Subcutaneous abdominal adipose tissue (tissue), 5 donors: ENCODE results near the gene PTGIS.
"Not testable (repeated sequence)": the region's sequence is repeated elsewhere in the genome, so short reads cannot be mapped to it uniquely, and the experiment has no call there.

Source experiments
- H3K27ac ChIP-seq: one replicate; pipeline ENCODE4 v1.7.0; 2013; ENCODE audit warnings: low read depth, mild to moderate bottlenecking, inconsistent platforms, low read length, moderate library complexity
- H3K27me3 ChIP-seq, 5 donors: one replicate each; pipeline ENCODE4 v1.7.0; 2013; ENCODE audit warnings: low read length in 5 of 5, inconsistent platforms in 1 of 5; ENCODE audit not compliant: control insufficient read depth in 5 of 5, insufficient read depth in 4 of 5
- H3K36me3 ChIP-seq, 5 donors: one replicate each; pipeline ENCODE4 v1.7.0; 2013; ENCODE audit warnings: low read length in 5 of 5; ENCODE audit not compliant: control insufficient read depth in 5 of 5, insufficient read depth in 5 of 5
- H3K4me1 ChIP-seq, 5 donors: one replicate each; pipeline ENCODE4 v1.7.0; 2013; ENCODE audit warnings: low read length in 5 of 5, mild to moderate bottlenecking in 3 of 5, moderate library complexity in 1 of 5; ENCODE audit not compliant: control insufficient read depth in 5 of 5, insufficient read depth in 5 of 5
- H3K4me3 ChIP-seq, 5 donors: one replicate each; pipeline ENCODE4 v1.7.0; 2013; ENCODE audit warnings: low read length in 5 of 5, low read depth in 1 of 5
- H3K9ac ChIP-seq, 5 donors: one replicate each; pipeline ENCODE4 v1.7.0; 2013; ENCODE audit warnings: low read length in 5 of 5, mild to moderate bottlenecking in 4 of 5, moderate library complexity in 3 of 5
- H3K9me3 ChIP-seq, 5 donors: one replicate each; pipeline ENCODE4 v1.7.0; 2013; ENCODE audit warnings: low read length in 5 of 5; ENCODE audit not compliant: control insufficient read depth in 5 of 5
- donor health status: healthy.
- donor health status: healthy.
- donor health status: healthy.
- donor health status: healthy.
- donor health status: healthy.

The PTGIS gene

GRCh38 chr20:49569411-49570115 lies 1.6 kb upstream of the PTGIS start:
- no peaks in the 10 kb centered on the region for H3K36me3 ChIP-seq
- no peak overlapping the region for H3K4me3 ChIP-seq
- no peaks in the 10 kb centered on the region for H3K9me3 ChIP-seq
- peaks cover 2 to 11% (median 5%) of the 10 kb centered on the region in 5 donors for H3K4me1 ChIP-seq
- H3K27ac ChIP-seq, result no peak overlapping the region
- H3K9ac ChIP-seq, result no peak overlapping the region
- H3K27me3 ChIP-seq, result peaks cover 29 to 46% (median 36%) of the 10 kb centered on the region in 5 donors

GRCh38 chr20:49568278-49569151 lies 578 bp upstream of the PTGIS start:
- peaks cover 26 to 40% (median 31%) of the 10 kb centered on the region in 5 donors for H3K27me3 ChIP-seq
- no peaks in the 10 kb centered on the region for H3K9me3 ChIP-seq
- H3K9ac ChIP-seq, result no peak overlapping the region
- peak overlapping the region in 1 of 5 donors; percentile 11 for H3K4me3 ChIP-seq
- no peaks in the 10 kb centered on the region for H3K36me3 ChIP-seq
- H3K27ac ChIP-seq, result no peak overlapping the region
- peaks cover 0 to 9% (median 5%) of the 10 kb centered on the region in 5 donors for H3K4me1 ChIP-seq

GRCh38 chr20:49566401-49567364 lies 1.3 kb downstream of the PTGIS start:
- H3K9me3 ChIP-seq, result no peaks in the 10 kb centered on the region
- H3K4me3 ChIP-seq, result peak overlapping the region; percentile 34 to 63 (median 55)
- H3K36me3 ChIP-seq, result no peaks in the 10 kb centered on the region
- peaks cover 23 to 45% (median 38%) of the 10 kb centered on the region in 5 donors for H3K27me3 ChIP-seq
- H3K4me1 ChIP-seq, result peaks cover under 1 to 22% (median 9%) of the 10 kb centered on the region in 5 donors
- H3K9ac ChIP-seq, result peak overlapping the region in 1 of 5 donors; percentile 59
- H3K27ac ChIP-seq, result peak overlapping the region; percentile 57

- H3K9me3 ChIP-seq, H3K27ac ChIP-seq, H3K9ac ChIP-seq, H3K36me3 ChIP-seq: not testable (repeated sequence)
- peak overlapping the region in 1 of 5 donors; percentile 36 for H3K4me3 ChIP-seq
- peaks cover 24 to 47% (median 39%) of the 10 kb centered on the region in 5 donors for H3K27me3 ChIP-seq
- H3K4me1 ChIP-seq, result peaks cover 2 to 35% (median 13%) of the 10 kb centered on the region in 5 donors
Measured at GRCh38 chr20:49564991-49565390, 2.9 kb downstream of the PTGIS start.

- Histone ChIP-seq H3K36me3 (no peaks in the 10 kb centered on the region), H3K27me3 (peaks cover 12 to 35% (median 24%) of the 10 kb centered on the region in 5 donors), H3K27ac (peak overlapping the region; percentile 63), H3K9me3 (no peaks in the 10 kb centered on the region), H3K4me3 (peak overlapping the region in 1 of 5 donors; percentile 29), H3K9ac (peak overlapping the region in 1 of 5 donors; percentile 28), H3K4me1 (peaks cover 2 to 35% (median 15%) of the 10 kb centered on the region in 5 donors)
Measured at GRCh38 chr20:49563015-49563980, 4.6 kb downstream of the PTGIS start.

- Histone ChIP-seq H3K36me3 (no peaks in the 10 kb centered on the region), H3K9ac (peak overlapping the region in 1 of 5 donors; percentile 28), H3K4me3 (peak overlapping the region in 2 of 5 donors; percentile 13 to 29), H3K27me3 (peaks cover 9 to 34% (median 22%) of the 10 kb centered on the region in 5 donors), H3K4me1 (peaks cover 2 to 32% (median 12%) of the 10 kb centered on the region in 5 donors), H3K27ac (peak overlapping the region; percentile 63), H3K9me3 (no peaks in the 10 kb centered on the region)
Measured at GRCh38 chr20:49562311-49563014, 5.5 kb downstream of the PTGIS start.

- Histone ChIP-seq H3K27ac (peak overlapping the region; percentile 63), H3K36me3 (no peaks in the 10 kb centered on the region), H3K9me3 (no peaks in the 10 kb centered on the region), H3K27me3 (peaks cover 3 to 28% (median 16%) of the 10 kb centered on the region in 5 donors), H3K4me1 (peaks cover 2 to 30% (median 10%) of the 10 kb centered on the region in 5 donors), H3K4me3 (no peak overlapping the region), H3K9ac (peak overlapping the region in 1 of 5 donors; percentile 20)
Measured at GRCh38 chr20:49561806-49562205, 6.1 kb downstream of the PTGIS start.

GRCh38 chr20:49561256-49561655 lies 6.7 kb downstream of the PTGIS start:
- no peaks in the 10 kb centered on the region for H3K36me3 ChIP-seq
- H3K27me3 ChIP-seq, result peaks cover 3 to 28% (median 16%) of the 10 kb centered on the region in 5 donors
- H3K4me3 ChIP-seq, result no peak overlapping the region
- H3K9ac ChIP-seq, result no peak overlapping the region
- H3K9me3 ChIP-seq, result no peaks in the 10 kb centered on the region
- no peak overlapping the region for H3K27ac ChIP-seq
- H3K4me1 ChIP-seq, result peaks cover 2 to 30% (median 10%) of the 10 kb centered on the region in 5 donors
